HTERT RPE-1 (cell line): Measurements from ENCODE around the gene MGAT5.
"Not testable (repeated sequence)": the region's sequence is repeated elsewhere in the genome, so short reads cannot be mapped to it uniquely, and the experiment has no call there.

Experiments
- in situ Hi-C: fragments of 300-500 bp; cut with MboI; formaldehyde crosslinking; loops from 4 replicates; pipeline ENCODE4 v1.14.3; 2020; ENCODE audit warnings: low sequenced_read_pairs

Gene MGAT5

GRCh38 chr2:134276381-134277172, 22.7 kb downstream of the MGAT5 start:
- in situ Hi-C loops = no loop called here

- in situ Hi-C loops = no loop called here
These were observed 23.4 kb downstream of the MGAT5 start for GRCh38 chr2:134277223-134277622.

- in situ Hi-C loops = no loop called here
These were observed 24.7 kb downstream of the MGAT5 start for GRCh38 chr2:134278553-134278952.

GRCh38 chr2:134279417-134279816, 25.5 kb downstream of the MGAT5 start:
- in situ Hi-C loops = no loop called here

- in situ Hi-C loops = no loop called here
These were observed 26.4 kb downstream of the MGAT5 start for GRCh38 chr2:134280231-134280630.

- in situ Hi-C loops = no loop called here
These were observed 26.9 kb downstream of the MGAT5 start for GRCh38 chr2:134280726-134281125.

- in situ Hi-C loops = no loop called here
These were observed 28.0 kb downstream of the MGAT5 start for GRCh38 chr2:134281815-134282419.

- in situ Hi-C loops = no loop called here
These were observed 28.9 kb downstream of the MGAT5 start for GRCh38 chr2:134282629-134283400.

- in situ Hi-C loops = no loop called here
These were observed 29.8 kb downstream of the MGAT5 start for GRCh38 chr2:134283661-134284060.

- in situ Hi-C loops = no loop called here
These were observed 30.3 kb downstream of the MGAT5 start for GRCh38 chr2:134284119-134284670.

GRCh38 chr2:134287323-134287722, 33.5 kb downstream of the MGAT5 start:
- in situ Hi-C loops = no loop called here

GRCh38 chr2:134288814-134289213, 34.9 kb downstream of the MGAT5 start:
- in situ Hi-C loops = no loop called here

- in situ Hi-C loops = no loop called here
These were observed 35.4 kb downstream of the MGAT5 start for GRCh38 chr2:134289225-134289624.

GRCh38 chr2:134290358-134290757, 36.5 kb downstream of the MGAT5 start:
- in situ Hi-C loops = no loop called here

- in situ Hi-C loops = no loop called here
These were observed 38.6 kb downstream of the MGAT5 start for GRCh38 chr2:134292514-134292913.

GRCh38 chr2:134293719-134294537, 40.1 kb downstream of the MGAT5 start:
- in situ Hi-C loops = no loop called here

- in situ Hi-C loops = not testable (repeated sequence)
These were observed 40.7 kb downstream of the MGAT5 start for GRCh38 chr2:134294598-134294997.

- in situ Hi-C loops = no loop called here
These were observed 41.6 kb downstream of the MGAT5 start for GRCh38 chr2:134295441-134295840.

- in situ Hi-C loops = no loop called here
These were observed 42.4 kb downstream of the MGAT5 start for GRCh38 chr2:134296301-134296700.

- in situ Hi-C loops = no loop called here
These were observed 45.5 kb downstream of the MGAT5 start for GRCh38 chr2:134299334-134299733.

GRCh38 chr2:134300585-134300984, 46.7 kb downstream of the MGAT5 start:
- in situ Hi-C loops = no loop called here
